Parathyroid adenoma (tissue), 2 donors: Measurements from ENCODE around the gene CHEK1.

Experiments
- H2AFZ ChIP-seq: fragments of 300-600 bp; sonication (generic); one replicate; pipeline ENCODE4 v1.7.0; 2017; ENCODE audit warnings: antibody characterized with exemption, mild to moderate bottlenecking
- H3K27ac ChIP-seq: fragments of 300-600 bp; sonication (generic); one replicate; pipeline ENCODE4 v1.7.0; 2017
- H3K27me3 ChIP-seq: fragments of 300-600 bp; sonication (generic); one replicate; pipeline ENCODE4 v1.7.0; 2017; ENCODE audit warnings: low read length; ENCODE audit not compliant: control insufficient read depth, insufficient read depth
- H3K36me3 ChIP-seq: fragments of 300-600 bp; sonication (generic); one replicate; pipeline ENCODE4 v1.7.0; 2017; ENCODE audit warnings: low read length; ENCODE audit not compliant: control insufficient read depth, insufficient read depth
- H3K4me1 ChIP-seq: fragments of 300-600 bp; sonication (generic); one replicate; pipeline ENCODE4 v1.7.0; 2017; ENCODE audit warnings: control low read depth
- H3K4me2 ChIP-seq: fragments of 300-600 bp; sonication (generic); one replicate; pipeline ENCODE4 v1.7.0; 2017; ENCODE audit warnings: low read length
- H3K4me3 ChIP-seq: fragments of 300-600 bp; sonication (generic); one replicate; pipeline ENCODE4 v1.7.0; 2017; ENCODE audit warnings: low read depth, low read length
- H3K79me2 ChIP-seq: fragments of 300-600 bp; sonication (generic); one replicate; pipeline ENCODE4 v1.7.0; 2017; ENCODE audit warnings: control low read depth
- H3K9ac ChIP-seq: fragments of 300-600 bp; sonication (generic); one replicate; pipeline ENCODE4 v1.7.0; 2017; ENCODE audit warnings: mild to moderate bottlenecking
- H3K9me3 ChIP-seq: fragments of 300-600 bp; sonication (generic); one replicate; pipeline ENCODE4 v1.7.0; 2017; ENCODE audit warnings: low read length; ENCODE audit not compliant: control insufficient read depth
- TF ChIP-seq, protein P1 (sequence below): fragments of 300-600 bp; sonication (generic); IDR thresholded peaks from one replicate; pipeline ENCODE4 v1.7.0; 2017; ENCODE audit warnings: antibody characterized with exemption, mild to moderate bottlenecking
- donor health status: primary hyperparathyroidism.

The CHEK1 gene

DNA sequence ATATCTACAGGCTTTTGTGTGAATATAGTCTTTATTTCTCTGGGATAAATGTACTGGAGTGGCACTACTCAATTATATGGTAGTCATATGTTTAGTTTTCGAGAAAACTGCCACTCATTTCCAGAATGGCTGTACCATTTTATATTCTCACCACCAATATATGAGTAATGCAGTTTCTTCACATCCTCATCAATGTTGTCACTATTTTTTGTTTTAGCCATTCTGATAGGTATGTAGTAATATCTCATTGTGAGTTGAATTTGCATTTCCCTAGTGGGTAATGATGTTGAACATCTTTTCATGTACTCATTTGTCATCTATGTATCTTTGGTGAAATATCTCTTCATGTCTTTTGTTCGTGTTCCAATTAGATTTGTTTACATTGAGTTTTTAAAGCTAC is 37.7 kb downstream of the CHEK1 start:
- H3K4me3 ChIP-seq: no peak overlapping the region
- H2AFZ ChIP-seq: no peak overlapping the region
- no peaks in the 10 kb centered on the region for H3K4me1 ChIP-seq

DNA sequence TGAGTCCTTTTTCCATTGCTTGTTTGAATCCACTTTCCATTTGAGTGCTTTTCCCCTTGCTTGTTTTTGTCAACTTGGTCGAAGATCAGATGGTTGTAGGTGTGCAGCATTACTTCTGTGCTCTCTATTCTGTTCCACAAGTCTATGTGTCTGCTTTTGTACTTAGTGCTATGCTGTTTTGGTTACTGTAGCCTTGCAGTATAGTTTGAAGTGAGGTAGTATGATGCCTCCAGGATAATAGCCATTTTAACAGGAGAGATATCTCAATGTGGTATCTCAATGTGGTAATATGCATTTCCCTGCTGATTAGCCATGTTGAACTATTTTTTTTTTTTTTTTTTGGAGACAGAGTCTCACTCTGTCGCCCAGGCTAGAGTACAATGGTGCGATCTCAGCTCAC is 38.9 kb downstream of the CHEK1 start:
- Histone ChIP-seq H3K79me2 (no peaks in the 10 kb centered on the region), H3K9me3 (no peaks in the 10 kb centered on the region), H3K27me3 (no peaks in the 10 kb centered on the region), H2AFZ (no peak overlapping the region), H3K27ac (no peak overlapping the region), H3K4me1 (no peaks in the 10 kb centered on the region), H3K9ac (no peak overlapping the region), H3K4me2 (no peak overlapping the region), H3K4me3 (no peak overlapping the region), H3K36me3 (no peaks in the 10 kb centered on the region)
- TF ChIP-seq, protein P1, sequence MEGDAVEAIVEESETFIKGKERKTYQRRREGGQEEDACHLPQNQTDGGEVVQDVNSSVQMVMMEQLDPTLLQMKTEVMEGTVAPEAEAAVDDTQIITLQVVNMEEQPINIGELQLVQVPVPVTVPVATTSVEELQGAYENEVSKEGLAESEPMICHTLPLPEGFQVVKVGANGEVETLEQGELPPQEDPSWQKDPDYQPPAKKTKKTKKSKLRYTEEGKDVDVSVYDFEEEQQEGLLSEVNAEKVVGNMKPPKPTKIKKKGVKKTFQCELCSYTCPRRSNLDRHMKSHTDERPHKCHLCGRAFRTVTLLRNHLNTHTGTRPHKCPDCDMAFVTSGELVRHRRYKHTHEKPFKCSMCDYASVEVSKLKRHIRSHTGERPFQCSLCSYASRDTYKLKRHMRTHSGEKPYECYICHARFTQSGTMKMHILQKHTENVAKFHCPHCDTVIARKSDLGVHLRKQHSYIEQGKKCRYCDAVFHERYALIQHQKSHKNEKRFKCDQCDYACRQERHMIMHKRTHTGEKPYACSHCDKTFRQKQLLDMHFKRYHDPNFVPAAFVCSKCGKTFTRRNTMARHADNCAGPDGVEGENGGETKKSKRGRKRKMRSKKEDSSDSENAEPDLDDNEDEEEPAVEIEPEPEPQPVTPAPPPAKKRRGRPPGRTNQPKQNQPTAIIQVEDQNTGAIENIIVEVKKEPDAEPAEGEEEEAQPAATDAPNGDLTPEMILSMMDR: no peak

More for the DNA sequence above, 37.7 kb downstream of the CHEK1 start:
- Histone ChIP-seq H3K27ac (no peak overlapping the region), H3K27me3 (no peaks in the 10 kb centered on the region), H3K9me3 (no peaks in the 10 kb centered on the region), H3K9ac (no peak overlapping the region), H3K36me3 (no peaks in the 10 kb centered on the region), H3K4me2 (no peak overlapping the region), H3K79me2 (no peaks in the 10 kb centered on the region)
- TF ChIP-seq, protein P1: no peak

GRCh38 chr11:125667151-125667550 is 42.2 kb downstream of the CHEK1 start:
- Histone ChIP-seq H3K79me2 (no peaks in the 10 kb centered on the region), H3K4me3 (no peak overlapping the region), H3K4me2 (no peak overlapping the region), H3K36me3 (no peaks in the 10 kb centered on the region), H3K9me3 (no peaks in the 10 kb centered on the region), H3K4me1 (no peaks in the 10 kb centered on the region), H2AFZ (no peak overlapping the region), H3K27me3 (no peaks in the 10 kb centered on the region), H3K27ac (no peak overlapping the region), H3K9ac (no peak overlapping the region)
- TF ChIP-seq, protein P1: no peak

DNA sequence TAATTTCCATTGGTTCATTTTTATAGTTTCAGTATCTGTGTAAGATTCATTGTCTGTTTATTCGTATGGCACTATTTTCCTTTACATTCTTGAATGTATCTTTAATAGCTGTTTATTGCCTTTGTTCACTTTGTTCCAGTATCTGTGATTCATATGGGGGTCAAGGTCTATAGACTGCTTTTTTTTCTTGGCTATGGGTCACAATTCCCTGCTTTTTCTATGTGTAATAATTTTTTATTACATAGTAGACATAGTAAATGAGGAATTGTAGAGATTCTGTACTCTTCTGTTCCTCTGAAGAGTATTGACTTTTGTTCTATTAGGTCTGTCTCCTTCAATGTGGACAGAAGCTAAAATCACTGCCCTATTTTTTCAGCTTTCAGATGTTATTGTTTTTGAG is 45.2 kb downstream of the CHEK1 start:
- Histone ChIP-seq H3K79me2 (no peaks in the 10 kb centered on the region), H3K4me1 (no peaks in the 10 kb centered on the region), H3K9me3 (no peaks in the 10 kb centered on the region), H2AFZ (no peak overlapping the region), H3K9ac (no peak overlapping the region), H3K4me3 (no peak overlapping the region), H3K36me3 (no peaks in the 10 kb centered on the region), H3K27me3 (no peaks in the 10 kb centered on the region), H3K27ac (no peak overlapping the region), H3K4me2 (no peak overlapping the region)
- TF ChIP-seq, protein P1: no peak

GRCh38 chr11:125671561-125671960 is 46.6 kb downstream of the CHEK1 start:
- H3K9ac ChIP-seq: no peak overlapping the region
- H3K36me3 ChIP-seq: no peaks in the 10 kb centered on the region
- H3K27ac ChIP-seq: no peak overlapping the region
- H2AFZ ChIP-seq: no peak overlapping the region
- H3K27me3 ChIP-seq: no peaks in the 10 kb centered on the region
- no peaks in the 10 kb centered on the region for H3K4me1 ChIP-seq
- no peaks in the 10 kb centered on the region for H3K9me3 ChIP-seq
- no peaks in the 10 kb centered on the region for H3K79me2 ChIP-seq
- H3K4me2 ChIP-seq: no peak overlapping the region
- no peak overlapping the region for H3K4me3 ChIP-seq
- TF ChIP-seq, protein P1: no peak
